ENCODE results near the gene FADS2.

The FADS2 gene

GRCh38 chr11:61895046-61895717, 67.1 kb downstream of the FADS2 start:
- no peak for DNase-seq (ENCODE audit: low read depth in 1 of 2, low spot score in 1 of 2)
- no peak for TF ChIP-seq JUND (IDR thresholded peaks at IDR 0.05; ENCODE audit: low read depth)
- in situ Hi-C loops (cut with HindIII; ENCODE audit: low pct_unique_long_range_greater_than_20kb, low sequenced_read_pairs): no loop called here

- in situ Hi-C loops (cut with HindIII; ENCODE audit: low pct_unique_long_range_greater_than_20kb, low sequenced_read_pairs): no loop called here
- no peak for DNase-seq (ENCODE audit: low read depth in 1 of 2, low spot score in 1 of 2)
- no peak for TF ChIP-seq JUND (IDR thresholded peaks at IDR 0.05; ENCODE audit: low read depth)
Measured at GRCh38 chr11:61895718-61896059, 67.6 kb downstream of the FADS2 start.

GRCh38 chr11:61896665-61897386, 68.7 kb downstream of the FADS2 start:
- DNase-seq (ENCODE audit: low read depth in 1 of 2, low spot score in 1 of 2): no peak
- TF ChIP-seq JUND (IDR thresholded peaks at IDR 0.05; ENCODE audit: low read depth): no peak
- in situ Hi-C loops (cut with HindIII; ENCODE audit: low pct_unique_long_range_greater_than_20kb, low sequenced_read_pairs): no loop called here

- no peak for TF ChIP-seq JUND (IDR thresholded peaks at IDR 0.05; ENCODE audit: low read depth)
- in situ Hi-C loops (cut with HindIII; ENCODE audit: low pct_unique_long_range_greater_than_20kb, low sequenced_read_pairs): no loop called here
- peak; percentile 72 to 87 for DNase-seq (ENCODE audit: low read depth in 1 of 2, low spot score in 1 of 2)
Measured at GRCh38 chr11:61897387-61898246, 69.5 kb downstream of the FADS2 start.

GRCh38 chr11:61898247-61898582, 70.1 kb downstream of the FADS2 start:
- in situ Hi-C loops (cut with HindIII; ENCODE audit: low pct_unique_long_range_greater_than_20kb, low sequenced_read_pairs): no loop called here
- TF ChIP-seq JUND (IDR thresholded peaks at IDR 0.05; ENCODE audit: low read depth): no peak
- DNase-seq (ENCODE audit: low read depth in 1 of 2, low spot score in 1 of 2): no peak

- no peak for TF ChIP-seq JUND (IDR thresholded peaks at IDR 0.05; ENCODE audit: low read depth)
- DNase-seq (ENCODE audit: low read depth in 1 of 2, low spot score in 1 of 2): peak; percentile 81 to 97
- in situ Hi-C loops (cut with HindIII; ENCODE audit: low pct_unique_long_range_greater_than_20kb, low sequenced_read_pairs): no loop called here
Measured at GRCh38 chr11:61899146-61899841, 71.2 kb downstream of the FADS2 start.

GRCh38 chr11:61900251-61900650, 72.2 kb downstream of the FADS2 start:
- in situ Hi-C loops (cut with HindIII; ENCODE audit: low pct_unique_long_range_greater_than_20kb, low sequenced_read_pairs): no loop called here
- no peak for TF ChIP-seq JUND (IDR thresholded peaks at IDR 0.05; ENCODE audit: low read depth)
- DNase-seq (ENCODE audit: low read depth in 1 of 2, low spot score in 1 of 2): no peak

- no peak for DNase-seq (ENCODE audit: low read depth in 1 of 2, low spot score in 1 of 2)
- in situ Hi-C loops (cut with HindIII; ENCODE audit: low pct_unique_long_range_greater_than_20kb, low sequenced_read_pairs): no loop called here
- TF ChIP-seq JUND (IDR thresholded peaks at IDR 0.05; ENCODE audit: low read depth): no peak
Measured at GRCh38 chr11:61901397-61901796, 73.3 kb downstream of the FADS2 start.

- in situ Hi-C loops (cut with HindIII; ENCODE audit: low pct_unique_long_range_greater_than_20kb, low sequenced_read_pairs): no loop called here
- no peak for DNase-seq (ENCODE audit: low read depth in 1 of 2, low spot score in 1 of 2)
- no peak for TF ChIP-seq JUND (IDR thresholded peaks at IDR 0.05; ENCODE audit: low read depth)
Measured at GRCh38 chr11:61902313-61902712, 74.2 kb downstream of the FADS2 start.

GRCh38 chr11:61903845-61904244, 75.7 kb downstream of the FADS2 start:
- DNase-seq (ENCODE audit: low read depth in 1 of 2, low spot score in 1 of 2): no peak
- in situ Hi-C loops (cut with HindIII; ENCODE audit: low pct_unique_long_range_greater_than_20kb, low sequenced_read_pairs): no loop called here

GRCh38 chr11:61904539-61905048, 76.5 kb downstream of the FADS2 start:
- in situ Hi-C loops (cut with HindIII; ENCODE audit: low pct_unique_long_range_greater_than_20kb, low sequenced_read_pairs): no loop called here
- DNase-seq (ENCODE audit: low read depth in 1 of 2, low spot score in 1 of 2): no peak
- TF ChIP-seq JUND (IDR thresholded peaks at IDR 0.05; ENCODE audit: low read depth): no peak

More at GRCh38 chr11:61903845-61904244, 75.7 kb downstream of the FADS2 start:
- no peak for TF ChIP-seq JUND (IDR thresholded peaks at IDR 0.05; ENCODE audit: low read depth)

GRCh38 chr11:61905067-61905696, 77.1 kb downstream of the FADS2 start:
- no peak for DNase-seq (ENCODE audit: low read depth in 1 of 2, low spot score in 1 of 2)
- TF ChIP-seq JUND (IDR thresholded peaks at IDR 0.05; ENCODE audit: low read depth): no peak
- in situ Hi-C loops (cut with HindIII; ENCODE audit: low pct_unique_long_range_greater_than_20kb, low sequenced_read_pairs): no loop called here
